Activated T-helper 1 cell treated with Interleukin-2 at 50 U/mL for 16 hours (primary cell): ENCODE measurements around the gene ENKUR.

Source experiments
- DNase-seq: peaks from one replicate; pipeline ENCODE4 v3.0.0-alpha.2; 2020; ENCODE audit warnings: low read depth

Gene ENKUR, protein sequence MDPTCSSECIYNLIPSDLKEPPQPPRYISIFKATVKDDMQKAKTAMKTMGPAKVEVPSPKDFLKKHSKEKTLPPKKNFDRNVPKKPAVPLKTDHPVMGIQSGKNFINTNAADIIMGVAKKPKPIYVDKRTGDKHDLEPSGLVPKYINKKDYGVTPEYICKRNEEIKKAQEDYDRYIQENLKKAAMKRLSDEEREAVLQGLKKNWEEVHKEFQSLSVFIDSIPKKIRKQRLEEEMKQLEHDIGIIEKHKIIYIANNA

DNA sequence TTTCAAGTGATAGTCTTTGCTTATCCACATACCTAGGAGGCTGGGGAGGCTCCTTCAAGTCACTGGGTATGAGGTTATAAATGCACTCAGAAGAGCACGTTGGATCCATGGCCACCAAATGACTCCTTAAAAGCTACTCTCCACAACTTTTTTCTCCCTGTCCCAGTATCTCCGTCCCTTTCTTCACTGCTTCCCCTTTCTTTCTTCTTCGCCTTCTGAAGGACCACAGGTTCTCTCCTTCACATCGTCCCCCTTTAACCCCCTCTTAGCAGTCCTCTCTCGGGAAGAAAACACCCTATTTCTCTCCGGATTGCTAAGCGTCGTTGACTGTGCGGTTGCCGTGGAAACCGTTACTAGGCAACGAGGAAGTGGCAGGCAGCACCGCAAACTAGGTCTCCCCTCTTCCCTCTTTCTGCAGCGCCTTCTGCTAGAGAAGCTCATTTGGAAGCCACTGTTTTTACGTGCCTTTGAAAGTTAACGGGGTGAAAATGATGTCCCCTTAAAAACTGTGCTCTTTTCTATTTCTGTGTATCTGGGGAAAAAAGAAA, at the start of gene ENKUR:
Gene ENKUR (minus strand): TSS at position 331 of the 548 bp plus-strand sequence. CDS start 222 bp downstream, at position 109.
- peak; percentile 84 for DNase-seq

DNA sequence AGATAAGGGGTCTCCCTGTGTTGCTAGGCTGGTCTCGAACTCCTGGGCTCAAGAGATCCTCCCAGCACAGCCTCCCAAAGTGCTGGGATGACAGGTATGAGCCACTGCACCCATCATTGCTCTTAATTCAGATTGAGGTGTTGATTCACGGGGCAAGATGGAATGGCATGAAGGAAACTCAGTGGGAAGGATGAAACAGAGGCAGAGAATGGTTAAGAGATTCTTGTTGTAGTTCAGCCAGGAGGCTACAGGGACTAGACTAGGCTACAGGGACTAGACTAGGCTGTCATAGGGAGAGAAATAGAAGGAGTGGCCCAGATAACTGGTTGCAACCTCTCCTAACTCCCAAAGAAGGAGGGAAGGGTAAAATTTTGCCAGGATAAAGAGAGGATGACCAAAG, 48.4 kb upstream of the ENKUR start:
- DNase-seq, result no peak

DNA sequence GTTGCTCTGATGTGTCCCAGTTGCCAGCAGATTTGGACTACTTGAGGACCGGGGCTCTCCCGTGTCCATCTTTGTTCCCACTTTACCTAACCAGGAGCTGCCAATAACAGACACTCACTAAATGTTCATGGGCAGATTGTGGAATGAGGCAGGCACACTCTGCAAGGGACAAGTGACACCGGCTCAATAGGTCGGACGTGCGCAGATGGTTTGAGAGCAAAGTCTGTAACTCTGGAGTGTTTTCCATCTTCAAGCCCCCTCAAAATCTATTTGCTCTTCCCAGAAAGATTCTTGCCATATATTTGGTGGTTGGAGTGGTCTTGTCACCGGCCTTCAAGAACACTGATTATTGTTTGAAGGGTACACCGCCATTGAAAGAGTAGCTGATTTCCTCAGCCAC, 47.7 kb upstream of the ENKUR start:
- no peak for DNase-seq

DNA sequence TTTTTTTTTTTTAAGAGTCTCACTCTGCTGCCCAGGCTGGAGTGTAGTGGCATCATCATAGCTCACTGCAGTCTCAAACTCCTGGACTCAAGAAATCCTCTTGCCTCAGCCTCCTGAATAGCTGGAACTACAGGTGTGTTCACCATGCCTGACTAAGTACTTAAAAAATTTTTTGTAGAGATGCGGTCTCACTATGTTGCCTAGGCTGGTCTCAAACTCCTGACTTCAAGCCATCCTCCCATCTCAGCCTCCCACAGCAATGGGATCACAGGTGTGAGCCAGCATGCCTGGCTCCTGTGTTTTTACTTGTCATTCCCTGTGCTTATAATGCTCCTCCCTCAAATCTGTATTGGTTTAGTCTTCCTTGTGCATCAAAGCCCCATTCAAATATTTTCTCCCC, 47.2 kb upstream of the ENKUR start:
- no peak for DNase-seq

DNA sequence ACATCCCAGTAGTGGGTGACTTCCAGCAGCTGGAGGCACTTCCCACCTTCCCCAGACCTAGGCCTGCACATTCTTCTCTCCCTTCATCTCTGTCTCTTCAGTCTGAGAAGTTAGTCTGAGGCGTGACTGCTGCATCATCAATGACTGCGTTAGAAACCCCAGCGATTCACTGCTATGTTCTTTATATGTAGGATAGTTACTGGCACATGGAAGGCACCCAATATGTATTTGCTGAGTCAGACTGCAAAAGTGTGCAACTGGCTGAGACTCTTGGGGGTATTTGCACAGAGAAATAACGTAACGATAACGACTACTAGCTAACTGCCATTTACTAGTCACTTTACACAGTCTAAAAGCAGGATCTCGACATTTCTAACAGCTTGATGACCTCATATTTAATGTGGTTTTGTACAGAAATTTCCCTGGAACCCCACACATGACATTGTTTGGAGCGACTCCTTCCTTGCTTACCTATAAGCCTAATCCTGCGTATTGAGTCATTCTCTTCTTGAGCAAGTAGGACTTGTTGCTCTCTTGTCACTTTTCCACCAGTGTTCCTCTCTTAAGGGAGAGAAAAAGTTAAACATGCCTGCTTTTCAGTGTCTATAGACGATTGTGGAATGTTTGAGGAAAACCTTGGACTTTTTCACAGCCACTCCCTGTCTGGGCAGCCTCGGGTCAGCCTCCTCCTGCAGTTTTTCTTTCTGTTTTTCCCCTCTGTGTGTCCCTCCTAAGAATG, 45.9 kb upstream of the ENKUR start:
- DNase-seq, result no peak

DNA sequence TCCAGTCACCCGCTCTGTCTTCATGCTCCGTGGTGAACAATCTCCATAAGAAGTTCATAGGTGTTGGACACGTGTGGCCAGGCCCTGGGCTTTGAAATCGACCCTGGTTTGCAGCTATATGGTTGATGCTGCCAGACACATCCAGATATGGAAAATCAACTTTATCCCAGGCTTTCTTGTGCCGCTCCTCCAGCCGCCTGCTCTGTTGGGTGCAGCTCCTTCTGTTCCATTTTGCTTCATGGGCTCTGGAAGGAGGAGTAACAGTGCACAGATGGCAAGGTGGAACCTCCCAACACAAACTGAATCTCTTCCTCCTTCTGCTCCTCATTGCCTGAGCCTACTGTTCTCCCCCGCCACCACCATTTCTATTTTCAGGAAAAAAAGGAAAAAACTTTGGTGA, 45.2 kb upstream of the ENKUR start:
- DNase-seq, result no peak

DNA sequence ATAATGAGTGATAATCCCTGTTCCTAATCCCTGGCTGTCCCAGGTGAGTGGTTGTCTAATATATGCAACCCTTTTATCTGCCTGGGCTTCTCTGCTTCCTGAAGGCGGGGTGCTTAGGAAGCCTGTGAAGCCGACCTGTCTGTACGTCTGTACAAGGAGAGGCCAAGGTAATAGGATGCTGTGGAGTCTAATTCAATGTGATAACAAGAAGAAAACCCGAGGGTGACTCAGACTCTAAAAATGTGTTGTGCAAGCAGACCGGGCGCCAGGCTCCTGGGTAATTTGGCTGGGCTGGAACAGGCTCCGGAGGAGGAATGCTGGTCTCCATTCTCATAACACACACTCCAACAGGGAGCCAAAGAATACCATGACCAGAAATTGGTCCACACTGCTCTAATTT, 44.0 kb upstream of the ENKUR start:
- no peak for DNase-seq

DNA sequence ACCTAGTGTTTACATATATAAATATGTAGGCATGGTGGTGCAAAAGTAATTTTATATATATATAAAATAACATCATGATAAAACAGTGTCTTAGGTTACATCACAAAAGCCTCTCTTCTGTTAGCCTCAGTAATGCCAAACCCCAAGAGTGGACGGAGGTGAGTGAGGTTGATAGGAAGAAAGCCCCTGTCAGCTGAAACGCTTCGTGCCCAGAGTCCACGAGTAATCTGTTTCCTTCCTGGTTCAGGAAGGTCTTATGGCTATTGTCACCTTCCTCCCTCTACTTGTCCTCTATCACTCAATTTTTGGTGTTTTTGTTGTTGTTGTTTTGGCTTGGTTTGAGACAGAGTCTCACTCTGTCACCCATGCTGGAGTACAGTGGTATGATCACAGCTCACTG, 41.9 kb upstream of the ENKUR start:
- DNase-seq, result no peak

DNA sequence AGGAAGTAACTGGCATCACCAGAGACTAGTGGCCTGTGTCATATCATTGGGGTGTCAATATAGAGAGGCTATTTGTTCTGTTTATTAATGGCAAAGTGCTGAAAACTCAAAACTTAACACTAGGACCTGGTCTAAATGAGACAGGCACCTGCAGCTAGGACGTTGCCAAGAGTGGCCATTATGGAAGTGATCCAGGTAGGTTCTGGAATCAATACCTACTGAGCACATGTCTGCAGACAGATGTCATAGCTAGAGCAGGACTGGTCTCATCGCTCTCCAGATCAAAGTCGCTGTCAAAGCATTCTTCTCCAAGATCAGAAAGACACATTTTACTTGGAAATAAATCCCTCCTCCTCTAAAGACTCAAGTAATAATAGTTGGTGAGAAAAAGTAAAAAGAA, 40.8 kb upstream of the ENKUR start:
- no peak for DNase-seq

DNA sequence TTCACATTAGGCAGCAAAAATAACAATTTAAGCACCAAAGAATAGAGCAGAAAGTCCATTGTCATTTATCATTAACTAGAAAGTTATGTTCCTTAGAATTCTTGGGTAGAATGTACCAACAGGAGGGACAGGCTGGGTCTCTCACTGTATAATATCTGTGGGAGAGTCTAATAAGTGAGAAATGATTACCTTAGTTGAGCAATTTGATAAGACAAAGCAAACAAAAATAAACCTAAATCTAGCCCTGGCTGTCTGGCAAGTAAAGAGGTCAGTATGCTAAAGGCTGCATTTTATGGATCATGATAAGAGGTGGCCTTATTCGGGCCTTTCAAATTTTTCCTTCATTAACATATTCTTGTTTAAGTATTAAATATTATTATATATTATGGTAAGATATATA, 36.1 kb upstream of the ENKUR start:
- no peak for DNase-seq

DNA sequence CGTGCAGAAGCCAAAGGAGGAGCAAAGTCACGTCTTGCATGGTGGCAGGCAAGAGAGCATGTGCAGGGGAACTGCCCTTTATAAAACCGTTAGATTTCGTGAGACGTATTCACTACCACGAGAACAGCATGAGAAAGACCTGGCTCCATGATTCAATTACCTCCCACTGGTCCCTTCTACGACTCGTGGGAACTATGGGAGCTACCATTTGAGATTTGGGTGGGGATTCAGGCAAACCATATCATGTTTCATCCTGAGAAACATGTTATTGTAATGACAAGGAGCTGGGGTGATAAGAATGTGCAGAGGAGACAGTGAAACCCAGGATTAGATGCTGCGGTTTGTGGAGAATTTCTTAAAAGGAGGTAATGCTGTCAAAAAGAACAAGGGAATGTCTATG, 34.4 kb upstream of the ENKUR start:
- DNase-seq, result no peak

DNA sequence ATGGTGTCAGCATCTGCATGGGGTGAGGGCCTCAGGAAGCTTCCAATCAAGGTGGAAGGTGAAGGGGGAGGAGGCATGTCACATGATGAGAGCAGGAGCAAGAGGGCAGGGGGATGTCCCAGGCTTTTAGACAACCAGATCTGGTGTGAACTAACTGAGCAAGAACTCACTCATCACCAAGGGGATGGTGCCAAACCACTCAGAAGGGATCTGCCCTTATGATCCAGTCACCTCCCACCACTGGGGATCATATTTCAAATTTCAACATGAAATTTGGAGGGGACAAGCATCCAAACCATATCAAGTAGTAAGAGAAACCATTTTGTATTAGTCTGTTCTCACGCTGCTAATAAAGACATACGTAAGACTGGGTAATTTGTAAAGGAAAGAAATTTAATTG, 34.0 kb upstream of the ENKUR start:
- DNase-seq, result no peak

DNA sequence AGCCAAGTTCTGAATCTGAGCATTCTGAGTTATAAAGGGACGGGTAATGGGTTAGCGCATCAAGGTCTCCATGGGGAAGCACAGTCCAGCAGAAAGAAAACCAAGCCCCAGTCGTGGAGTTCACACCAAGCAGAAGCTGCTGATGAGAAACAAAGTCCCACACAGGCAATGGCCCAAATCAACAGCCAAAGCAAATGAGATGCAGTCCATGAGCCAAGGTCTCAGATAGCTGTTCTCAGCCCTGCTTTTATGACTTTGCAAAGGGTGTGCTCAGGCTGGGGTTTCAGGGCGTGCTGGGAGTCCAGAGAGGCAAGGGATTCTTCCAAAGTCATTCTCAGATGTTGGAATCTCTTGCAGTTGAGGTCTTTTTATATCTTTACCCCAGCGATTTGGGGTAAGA, 32.5 kb upstream of the ENKUR start:
- DNase-seq, result no peak

DNA sequence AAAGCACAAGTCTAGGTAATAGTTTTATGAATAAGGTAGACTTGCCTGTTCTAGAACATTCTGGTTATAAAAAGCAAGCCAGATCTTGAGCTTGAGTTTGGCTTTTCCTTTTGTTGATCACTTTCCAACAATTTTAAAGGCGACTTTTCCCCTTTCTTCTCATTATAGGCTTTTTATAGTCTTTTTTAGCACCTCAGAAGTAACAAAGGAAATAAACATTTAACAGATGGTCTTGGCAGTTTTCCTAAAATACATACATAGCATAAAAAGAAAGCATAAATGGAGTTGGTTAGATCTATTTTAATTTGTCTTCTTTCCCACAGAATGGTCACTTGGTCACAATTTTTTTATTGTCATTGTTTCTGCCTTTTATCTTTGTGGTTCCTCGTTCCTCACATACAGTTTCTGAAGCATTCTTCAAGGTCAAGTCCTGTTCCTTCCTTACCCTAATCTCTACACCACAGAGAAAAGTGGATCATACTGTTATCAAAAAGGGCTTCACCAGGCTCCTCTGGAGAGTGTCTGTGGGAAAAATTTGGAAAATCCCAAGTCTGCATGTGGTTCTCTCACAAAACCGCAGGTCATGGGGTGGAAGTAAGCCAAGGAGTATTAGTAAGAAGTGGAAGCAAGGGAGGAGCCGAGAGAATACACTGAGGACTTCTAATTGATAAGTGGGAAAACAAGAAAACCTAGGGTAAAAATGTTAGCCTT, 31.8 kb upstream of the ENKUR start:
- no peak for DNase-seq

DNA sequence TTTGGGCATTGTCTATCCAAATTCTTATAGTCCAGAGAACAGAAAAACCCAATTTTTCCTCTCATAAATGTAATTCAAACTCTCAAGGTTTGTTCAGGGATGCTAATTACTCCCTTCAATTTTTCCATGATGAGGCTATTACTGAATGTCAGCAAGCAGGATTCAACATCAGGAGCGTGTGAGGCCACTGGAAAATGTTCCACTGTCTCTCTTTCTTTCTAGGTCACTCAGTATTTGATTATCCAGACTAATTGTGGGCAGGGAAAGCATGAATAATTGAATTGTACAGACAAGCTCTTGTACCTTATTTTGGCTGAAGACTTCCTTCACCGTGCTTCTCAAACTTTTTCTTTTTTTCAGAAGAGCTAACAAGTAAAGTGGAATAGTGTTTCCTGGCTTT, 31.1 kb upstream of the ENKUR start:
- DNase-seq, result no peak

DNA sequence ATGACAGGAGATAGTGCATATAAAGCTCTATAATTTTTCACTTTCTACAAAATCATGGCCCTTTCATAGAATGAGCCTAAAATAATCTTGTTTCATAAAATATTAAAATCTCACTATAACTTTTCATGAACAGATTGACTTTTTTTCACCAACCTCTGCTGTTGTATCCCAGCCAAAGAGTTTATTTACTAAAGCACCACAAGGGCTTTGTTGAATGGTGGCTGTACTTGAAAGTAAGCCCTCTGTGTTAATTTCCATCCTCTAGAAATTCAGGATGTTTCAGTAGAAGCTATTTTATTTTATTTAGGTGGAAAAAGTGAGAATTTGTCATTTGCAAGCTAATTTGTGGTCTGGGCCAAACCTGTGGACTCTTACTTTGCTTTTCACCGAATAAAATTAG, 30.7 kb upstream of the ENKUR start:
- no peak for DNase-seq

DNA sequence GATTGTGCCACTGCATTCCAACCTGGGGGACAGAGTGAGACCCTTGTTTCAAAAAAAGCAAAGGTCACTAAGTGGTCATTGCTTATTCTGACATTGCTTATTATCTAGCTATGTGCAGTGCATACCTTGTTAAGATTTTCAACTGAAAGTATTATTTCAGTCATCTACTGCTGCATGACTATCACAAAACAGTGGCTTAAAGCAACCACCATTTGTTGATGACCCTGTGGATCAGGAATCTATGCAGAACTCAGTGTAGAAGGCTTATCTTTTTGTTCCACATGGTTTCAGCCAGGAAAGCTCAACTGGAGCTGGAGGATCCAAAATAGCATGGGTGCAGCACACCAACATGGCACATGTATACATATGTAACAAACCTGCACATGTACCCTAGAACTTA, 23.6 kb upstream of the ENKUR start:
- DNase-seq, result no peak

DNA sequence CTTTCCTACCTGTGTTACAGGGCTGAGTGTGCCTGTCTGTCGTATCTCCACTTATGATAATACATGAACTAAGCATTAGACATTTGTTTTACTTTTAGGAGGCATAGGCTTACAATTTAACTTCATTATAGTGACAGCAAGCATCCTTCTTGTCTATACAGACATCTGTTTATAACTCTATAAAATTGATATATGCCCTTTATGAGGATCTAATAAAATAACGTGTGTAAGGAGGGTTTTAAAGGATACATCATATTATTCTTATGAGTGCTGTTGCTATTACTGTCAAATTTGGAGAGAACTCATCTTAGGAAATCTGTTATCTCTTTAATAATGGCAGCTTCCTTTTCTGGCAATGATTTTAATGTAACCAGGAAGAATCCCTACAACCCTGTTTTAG, 22.4 kb upstream of the ENKUR start:
- DNase-seq, result no peak

DNA sequence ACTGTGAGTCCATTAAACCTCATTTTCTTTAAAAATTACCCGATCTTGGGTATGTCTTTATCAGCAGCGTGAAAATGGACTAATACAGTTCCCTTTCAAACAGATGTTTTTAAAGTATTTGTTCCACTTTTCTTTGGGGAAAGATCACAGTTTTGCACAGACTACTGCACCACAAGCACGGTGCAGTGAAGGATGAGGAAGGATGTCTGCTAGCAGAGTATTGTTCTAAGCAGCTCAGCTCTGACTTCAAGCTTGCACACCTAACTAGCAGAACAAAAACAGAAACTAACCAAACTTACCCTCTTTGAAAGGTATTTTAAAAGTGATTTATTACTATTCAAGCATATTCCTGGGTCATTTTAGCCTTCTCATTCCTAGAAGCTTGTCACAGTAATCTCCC, 20.4 kb upstream of the ENKUR start:
- DNase-seq, result no peak

DNA sequence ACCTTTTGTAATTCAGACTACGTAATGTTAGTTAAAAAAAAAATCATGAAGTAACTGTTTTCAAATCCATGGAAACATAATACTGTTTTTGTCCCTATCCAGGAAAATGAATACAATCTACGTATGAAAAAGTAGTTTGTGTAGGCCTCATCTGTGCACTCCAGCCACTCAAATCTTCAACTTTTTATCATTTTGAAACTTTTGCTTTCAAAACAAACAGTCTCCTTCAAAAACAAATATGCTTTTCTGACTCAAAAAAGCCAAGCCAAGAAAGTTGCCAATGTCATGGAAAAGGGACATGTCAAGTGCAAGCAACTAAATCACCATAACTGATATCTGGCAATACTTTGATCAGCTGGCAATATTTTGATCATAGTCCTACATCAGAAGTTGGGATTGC, 13.6 kb upstream of the ENKUR start:
- no peak for DNase-seq

DNA sequence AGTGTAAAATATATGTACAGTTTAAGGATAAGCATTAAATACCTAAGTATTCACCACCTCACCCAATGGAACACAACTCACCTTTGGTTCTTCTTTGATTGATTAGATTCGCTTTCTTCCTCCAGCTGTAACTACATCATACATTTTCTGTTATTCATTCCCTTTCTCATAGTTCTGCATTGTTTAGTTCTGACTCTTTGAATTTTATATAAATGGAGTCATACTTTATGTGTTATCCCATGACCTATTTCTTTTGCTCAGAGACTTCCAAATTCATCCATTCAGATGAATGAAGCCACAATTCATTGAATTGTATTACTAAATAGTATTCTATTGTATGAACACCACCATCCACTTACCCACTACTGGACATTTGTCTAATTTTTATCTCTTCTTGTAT, 12.8 kb upstream of the ENKUR start:
- no peak for DNase-seq

DNA sequence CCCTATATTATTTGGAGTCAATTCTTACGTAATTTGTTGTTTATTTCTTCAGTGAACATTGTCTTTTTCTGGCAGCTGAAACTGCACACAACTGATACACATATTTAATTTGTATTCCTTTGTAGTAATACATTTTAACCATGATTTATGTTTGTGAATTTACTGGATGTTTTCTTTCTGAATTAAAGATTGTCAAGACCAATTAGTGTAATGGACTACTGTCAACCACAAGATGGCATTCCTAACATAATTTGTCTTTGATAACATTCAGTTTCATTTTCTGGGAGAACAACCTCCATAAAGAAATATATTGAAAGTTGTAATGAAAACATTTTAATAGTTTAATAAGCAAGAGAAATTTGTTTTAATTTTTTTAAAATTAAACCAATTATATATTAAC, 10.5 kb upstream of the ENKUR start:
- no peak for DNase-seq

DNA sequence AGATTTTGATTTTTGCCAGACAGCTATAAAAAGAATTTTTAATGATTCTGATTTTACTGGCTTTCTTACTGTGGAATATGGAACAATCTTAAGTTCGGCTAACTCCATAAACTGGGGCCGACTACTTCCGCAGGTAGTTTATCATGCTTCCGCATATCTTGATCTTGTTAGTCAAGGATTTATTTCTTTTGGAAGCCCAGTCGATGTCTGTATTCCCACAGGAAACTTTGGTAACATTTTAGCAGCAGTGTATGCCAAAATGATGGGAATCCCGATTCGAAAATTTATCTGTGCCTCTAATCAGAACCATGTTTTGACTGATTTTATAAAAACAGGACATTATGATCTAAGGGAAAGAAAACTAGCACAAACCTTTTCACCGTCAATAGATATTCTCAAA, 8.6 kb upstream of the ENKUR start:
- DNase-seq, result no peak
